Psoas muscle (tissue), 8 donors: ENCODE data around the gene AGAP2. TPM values are rescaled to one million over a fixed set of nuclear protein-coding genes. Genes with fewer than 3 reads are reported as not detected.
"Not testable (repeated sequence)": the region's sequence is repeated elsewhere in the genome, so short reads cannot be mapped to it uniquely, and the experiment has no call there.

Source experiments
- ATAC-seq, 4 donors: fragments of 200-7000 bp; cut with Tn5 transposase; one replicate each; pipeline ENCODE4 v1.9.1; 2020; ENCODE audit warnings: moderate library complexity in 3 of 4, mild to moderate bottlenecking in 2 of 4
- DNase-seq, 2 donors: peaks; one replicate each; pipeline ENCODE4 v3.0.0-alpha.2; 2020
- H3K27ac ChIP-seq: fragments of 200-600 bp; one replicate; pipeline ENCODE4 v1.8.0; 2022
- H3K27me3 ChIP-seq, 3 donors: fragments of 200-600 bp in 1 of 3; one replicate each; pipeline versions ENCODE4 v1.6.1 to v1.8.0; 2013 to 2022; ENCODE audit warnings: low read length in 2 of 3, mild to moderate bottlenecking in 2 of 3, moderate library complexity in 1 of 3; ENCODE audit not compliant: insufficient read depth in 3 of 3
- H3K36me3 ChIP-seq, 2 donors: fragments of 200-600 bp in 1 of 2; one replicate each; pipeline versions ENCODE4 v1.6.1 to v1.8.0; 2013 to 2022; ENCODE audit warnings: low read depth in 1 of 2, mild to moderate bottlenecking in 1 of 2, moderate library complexity in 1 of 2; ENCODE audit not compliant: insufficient read depth in 1 of 2
- H3K4me1 ChIP-seq: fragments of 200-600 bp; one replicate; pipeline ENCODE4 v1.8.0; 2022
- H3K4me3 ChIP-seq: fragments of 200-600 bp; one replicate; pipeline ENCODE4 v1.8.0; 2022; ENCODE audit warnings: mild to moderate bottlenecking
- H3K9me3 ChIP-seq: fragments of 200-600 bp; one replicate; pipeline ENCODE4 v1.8.0; 2022
- WGBS, 3 donors: extraction: QIAGEN DNeasy Blood & Tissue Kit; methylation state at CpG; one replicate each; pipeline versions ENCODE4 v1.1.6 to v1.1.7; 2013; 5-methylcytosine and 5-hydroxymethylcytosine counted together
- intact Hi-C, 2 donors: fragments of 100-400 bp; cut with DNase I; formaldehyde crosslinking; loops; one replicate each; pipeline versions ENCODE4 v1.11.0 to v1.14.2; 2022
- polyA plus RNA-seq, 3 donors: library from polyadenylated mRNA; stranded (reverse); fragments of 200-250 nt; gene quantifications; one replicate each; pipeline ENCODE4 v1.2.3, GENCODE V29; 2013
- total RNA-seq, 4 donors: library from RNA; stranded (reverse); fragmentation: NEBNext Ultra II Directional in 2 of 4; extraction: Animal tissue kit (Norgen Biotek cat#: 25700) in 2 of 4; gene quantifications; one replicate each; pipeline versions ENCODE4 v1.2.1 to v1.2.4, GENCODE V29; 2021 to 2023
- TF ChIP-seq, protein P1 (sequence below): fragments of 200-600 bp; IDR thresholded peaks from one replicate; pipeline ENCODE4 v1.8.0; 2022; ENCODE audit warnings: antibody characterized with exemption
- donor health status: healthy with polysubstance abuse.
- donor health status: DM: no; HTN: no; CAD: no; lungs with moderate emphysema.
- donor health status: Bipolar disorder and iron deficiency.
- donor health status: healthy.
- donor health status: DM: yes; HTN: yes; CAD: no.
- donor health status: DM: no; HTN: no; CAD: no.
- donor health status: DM: no; HTN: no; CAD: no.
- donor health status: DM: yes; HTN: yes; CAD: no.

AGAP2 gene
- total and polyA plus RNA-seq, 7 donors: 2.5 to 9.6 (median 3.9) TPM

GRCh38 chr12:57717131-57717530, 21.4 kb downstream of the AGAP2 start:
- H3K4me3 ChIP-seq: no peak overlapping the region
- H3K27ac ChIP-seq: no peak overlapping the region
- ATAC-seq (no peak), DNase-seq (no peak)
- WGBS, 3 donors: 95 to 98% (median 97%) methylated on average over 5 of the region's 5 CpGs
- H3K9me3 ChIP-seq: no peaks in the 10 kb centered on the region
- TF ChIP-seq, protein P1, sequence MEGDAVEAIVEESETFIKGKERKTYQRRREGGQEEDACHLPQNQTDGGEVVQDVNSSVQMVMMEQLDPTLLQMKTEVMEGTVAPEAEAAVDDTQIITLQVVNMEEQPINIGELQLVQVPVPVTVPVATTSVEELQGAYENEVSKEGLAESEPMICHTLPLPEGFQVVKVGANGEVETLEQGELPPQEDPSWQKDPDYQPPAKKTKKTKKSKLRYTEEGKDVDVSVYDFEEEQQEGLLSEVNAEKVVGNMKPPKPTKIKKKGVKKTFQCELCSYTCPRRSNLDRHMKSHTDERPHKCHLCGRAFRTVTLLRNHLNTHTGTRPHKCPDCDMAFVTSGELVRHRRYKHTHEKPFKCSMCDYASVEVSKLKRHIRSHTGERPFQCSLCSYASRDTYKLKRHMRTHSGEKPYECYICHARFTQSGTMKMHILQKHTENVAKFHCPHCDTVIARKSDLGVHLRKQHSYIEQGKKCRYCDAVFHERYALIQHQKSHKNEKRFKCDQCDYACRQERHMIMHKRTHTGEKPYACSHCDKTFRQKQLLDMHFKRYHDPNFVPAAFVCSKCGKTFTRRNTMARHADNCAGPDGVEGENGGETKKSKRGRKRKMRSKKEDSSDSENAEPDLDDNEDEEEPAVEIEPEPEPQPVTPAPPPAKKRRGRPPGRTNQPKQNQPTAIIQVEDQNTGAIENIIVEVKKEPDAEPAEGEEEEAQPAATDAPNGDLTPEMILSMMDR: no peak
- intact Hi-C loops: no loop called here
- no peaks in the 10 kb centered on the region for H3K4me1 ChIP-seq
- no peaks in the 10 kb centered on the region for H3K27me3 ChIP-seq
- H3K36me3 ChIP-seq: peaks cover 3 to 86% of the 10 kb centered on the region in 2 donors

DNA sequence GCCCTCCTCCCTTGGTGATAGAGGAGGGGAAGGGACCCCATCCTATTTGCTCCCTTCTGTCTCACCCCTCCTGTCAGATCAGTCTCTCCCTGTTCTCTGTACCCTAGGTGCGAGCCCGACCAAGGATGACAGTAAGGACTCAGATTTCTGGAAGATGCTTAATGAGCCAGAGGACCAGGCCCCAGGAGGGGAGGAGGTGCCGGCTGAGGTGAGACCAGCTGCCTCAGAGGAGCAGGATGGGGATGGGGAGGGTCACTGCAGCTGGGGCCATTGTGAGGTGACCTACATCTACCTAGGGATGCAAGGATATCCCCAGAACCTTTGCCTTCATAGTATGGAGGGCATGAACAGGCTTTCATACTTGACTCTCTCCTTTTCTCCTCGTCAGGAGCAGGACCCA, 22.2 kb downstream of the AGAP2 start:
- TF ChIP-seq, protein P1: no peak
- no peaks in the 10 kb centered on the region for H3K9me3 ChIP-seq
- peaks cover 3 to 86% of the 10 kb centered on the region in 2 donors for H3K36me3 ChIP-seq
- WGBS, 3 donors: 87 to 98% (median 97%) methylated on average over 4 of the region's 4 CpGs
- H3K4me3 ChIP-seq: no peak overlapping the region
- intact Hi-C loops: no loop called here
- H3K4me1 ChIP-seq: no peaks in the 10 kb centered on the region
- H3K27ac ChIP-seq: no peak overlapping the region
- DNase-seq (no peak), ATAC-seq (no peak)
- H3K27me3 ChIP-seq: no peaks in the 10 kb centered on the region

DNA sequence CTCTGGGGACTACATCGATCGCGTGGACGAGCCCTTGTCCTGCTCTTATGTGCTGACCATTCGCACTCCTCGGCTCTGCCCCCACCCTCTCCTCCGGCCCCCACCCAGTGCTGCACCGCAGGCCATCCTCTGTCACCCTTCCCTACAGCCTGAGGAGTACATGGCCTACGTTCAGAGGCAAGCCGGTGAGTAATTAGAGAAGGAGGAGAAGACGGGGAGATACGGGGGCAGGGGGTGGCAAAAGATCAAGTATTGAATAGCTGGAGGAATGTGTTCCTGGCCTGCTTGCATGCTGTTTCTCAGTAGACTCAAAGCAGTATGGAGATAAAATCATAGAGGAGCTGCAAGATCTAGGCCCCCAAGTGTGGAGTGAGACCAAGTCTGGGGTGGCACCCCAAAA, 22.8 kb downstream of the AGAP2 start:
- TF ChIP-seq, protein P1: no peak
- Histone ChIP-seq H3K36me3 (peaks cover 3 to 81% of the 10 kb centered on the region in 2 donors), H3K4me1 (no peaks in the 10 kb centered on the region), H3K27ac (no peak overlapping the region), H3K4me3 (no peak overlapping the region), H3K9me3 (no peaks in the 10 kb centered on the region), H3K27me3 (no peaks in the 10 kb centered on the region)
- intact Hi-C loops: no loop called here
- 92 to 95% (median 94%) methylated on average over 12 of the region's 12 CpGs for WGBS, 3 donors
- DNase-seq (no peak), ATAC-seq (no peak)

- H3K36me3 ChIP-seq: peaks cover 3 to 75% of the 10 kb centered on the region in 2 donors
- H3K27me3 ChIP-seq, H3K9me3 ChIP-seq, ATAC-seq, H3K4me1 ChIP-seq, DNase-seq, intact Hi-C loops, H3K27ac ChIP-seq, H3K4me3 ChIP-seq: not testable (repeated sequence)
- 88 to 92% (median 92%) methylated on average over 6 of the region's 6 CpGs for WGBS, 3 donors
These were observed 23.4 kb downstream of the AGAP2 start for GRCh38 chr12:57715036-57715748.

DNA sequence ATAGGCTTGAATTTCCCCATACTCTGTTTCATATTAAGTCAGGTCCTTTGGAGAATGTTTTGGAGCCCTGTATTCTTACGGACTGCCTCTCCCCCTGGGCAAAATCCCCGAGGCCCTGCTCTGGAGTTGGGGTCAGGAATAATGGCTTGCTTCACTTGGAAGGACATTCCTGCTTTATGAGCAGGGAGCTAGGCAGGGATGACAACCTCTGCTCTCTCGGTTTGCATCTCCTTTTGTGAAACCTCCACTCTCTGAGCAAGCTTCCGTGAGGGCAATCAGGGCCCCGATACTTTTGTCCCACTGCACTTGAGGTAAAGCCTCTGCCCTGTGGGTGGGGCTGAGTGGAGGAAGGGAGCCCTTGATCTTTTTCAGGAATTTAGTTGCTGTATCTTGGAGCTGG, 25.3 kb downstream of the AGAP2 start:
- H3K9me3 ChIP-seq: no peaks in the 10 kb centered on the region
- no peaks in the 10 kb centered on the region for H3K27me3 ChIP-seq
- H3K4me1 ChIP-seq: no peaks in the 10 kb centered on the region
- peaks cover 3 to 62% of the 10 kb centered on the region in 2 donors for H3K36me3 ChIP-seq
- DNase-seq (no peak), ATAC-seq (no peak)
- WGBS, 3 donors: 78 to 89% (median 80%) methylated on average over 5 of the region's 5 CpGs
- TF ChIP-seq, protein P1: no peak
- intact Hi-C loops: no loop called here
- H3K4me3 ChIP-seq: no peak overlapping the region
- H3K27ac ChIP-seq: no peak overlapping the region
